NCI-H1694 (cell line): ENCODE measurements around the gene ITGA11.

Source experiments
- DNase-seq: peaks from one replicate; lab custom pipeline; 2025; lab: John Stamatoyannopoulos, UW

The ITGA11 gene

GRCh38 chr15:68431792-68432401, at the start of gene ITGA11:
TSS of gene ITGA11 (minus strand) at chr15:68432163. CDS start at chr15:68432066, 97 bp downstream.
- no peak for DNase-seq

- DNase-seq: no peak
Measured at GRCh38 chr15:68481321-68481720, 49.4 kb upstream of the ITGA11 start.

- DNase-seq: no peak
Measured at GRCh38 chr15:68480296-68480695, 48.3 kb upstream of the ITGA11 start.

GRCh38 chr15:68479870-68480269, 47.9 kb upstream of the ITGA11 start:
- no peak for DNase-seq

- DNase-seq: no peak
Measured at GRCh38 chr15:68479406-68479805, 47.4 kb upstream of the ITGA11 start.

GRCh38 chr15:68478853-68479252, 46.9 kb upstream of the ITGA11 start:
- no peak for DNase-seq

- DNase-seq: no peak
Measured at GRCh38 chr15:68475449-68475848, 43.5 kb upstream of the ITGA11 start.

- no peak for DNase-seq
Measured at GRCh38 chr15:68471541-68471940, 39.6 kb upstream of the ITGA11 start.

GRCh38 chr15:68470976-68471375, 39.0 kb upstream of the ITGA11 start:
- DNase-seq: no peak

GRCh38 chr15:68470049-68470742, 38.2 kb upstream of the ITGA11 start:
- DNase-seq: no peak

GRCh38 chr15:68469162-68470048, 37.4 kb upstream of the ITGA11 start:
- DNase-seq: no peak

GRCh38 chr15:68466876-68467275, 34.9 kb upstream of the ITGA11 start:
- no peak for DNase-seq

- no peak for DNase-seq
Measured at GRCh38 chr15:68465861-68466560, 34.0 kb upstream of the ITGA11 start.

- no peak for DNase-seq
Measured at GRCh38 chr15:68464448-68465090, 32.6 kb upstream of the ITGA11 start.

- DNase-seq: no peak
Measured at GRCh38 chr15:68463996-68464395, 32.0 kb upstream of the ITGA11 start.

GRCh38 chr15:68463444-68463843, 31.5 kb upstream of the ITGA11 start:
- no peak for DNase-seq

- no peak for DNase-seq
Measured at GRCh38 chr15:68460166-68460565, 28.2 kb upstream of the ITGA11 start.

- no peak for DNase-seq
Measured at GRCh38 chr15:68450192-68450591, 18.2 kb upstream of the ITGA11 start.

GRCh38 chr15:68449389-68449788, 17.4 kb upstream of the ITGA11 start:
- DNase-seq: no peak

- no peak for DNase-seq
Measured at GRCh38 chr15:68447976-68448755, 16.2 kb upstream of the ITGA11 start.

- no peak for DNase-seq
Measured at GRCh38 chr15:68447209-68447608, 15.2 kb upstream of the ITGA11 start.
